ENCODE data around the gene PROX1.

DNA sequence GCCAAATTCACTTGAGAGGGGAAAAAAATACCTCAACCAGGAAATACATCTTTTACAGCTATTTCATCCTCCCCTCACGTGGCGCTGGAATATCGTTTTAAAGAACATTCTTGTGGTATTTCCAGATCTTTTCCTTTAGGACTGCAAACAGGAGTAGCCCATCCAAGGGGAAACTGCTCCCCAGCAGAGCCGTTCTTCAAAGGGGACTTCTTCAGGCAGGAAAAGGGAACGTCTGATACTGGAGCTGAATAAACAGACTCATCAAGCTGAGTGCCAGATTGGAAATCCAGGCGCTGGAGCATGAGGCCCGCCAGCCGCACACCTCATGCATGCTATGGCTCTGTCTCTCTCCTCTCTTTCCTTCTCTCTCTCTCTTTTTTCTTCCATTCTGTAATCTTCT lies 34.0 kb upstream of the PROX1 start:
- TF ChIP-seq, protein P1, sequence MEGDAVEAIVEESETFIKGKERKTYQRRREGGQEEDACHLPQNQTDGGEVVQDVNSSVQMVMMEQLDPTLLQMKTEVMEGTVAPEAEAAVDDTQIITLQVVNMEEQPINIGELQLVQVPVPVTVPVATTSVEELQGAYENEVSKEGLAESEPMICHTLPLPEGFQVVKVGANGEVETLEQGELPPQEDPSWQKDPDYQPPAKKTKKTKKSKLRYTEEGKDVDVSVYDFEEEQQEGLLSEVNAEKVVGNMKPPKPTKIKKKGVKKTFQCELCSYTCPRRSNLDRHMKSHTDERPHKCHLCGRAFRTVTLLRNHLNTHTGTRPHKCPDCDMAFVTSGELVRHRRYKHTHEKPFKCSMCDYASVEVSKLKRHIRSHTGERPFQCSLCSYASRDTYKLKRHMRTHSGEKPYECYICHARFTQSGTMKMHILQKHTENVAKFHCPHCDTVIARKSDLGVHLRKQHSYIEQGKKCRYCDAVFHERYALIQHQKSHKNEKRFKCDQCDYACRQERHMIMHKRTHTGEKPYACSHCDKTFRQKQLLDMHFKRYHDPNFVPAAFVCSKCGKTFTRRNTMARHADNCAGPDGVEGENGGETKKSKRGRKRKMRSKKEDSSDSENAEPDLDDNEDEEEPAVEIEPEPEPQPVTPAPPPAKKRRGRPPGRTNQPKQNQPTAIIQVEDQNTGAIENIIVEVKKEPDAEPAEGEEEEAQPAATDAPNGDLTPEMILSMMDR (IDR thresholded peaks at IDR 0.05): no peak
- TF ChIP-seq EZH2phosphoT487 (IDR thresholded peaks at IDR 0.05): no peak
- no peak for TF ChIP-seq EZH2 (IDR thresholded peaks at IDR 0.05)

Measured in neural progenitor cell (in vitro differentiated cells).